A673 (cell line): ENCODE measurements around the gene GDF10.

Experiments
- EZH2 ChIP-seq: fragments of 200-600 bp; sonication (generic); IDR thresholded peaks from 2 replicates; pipeline ENCODE4 v1.6.1; 2017; ENCODE audit warnings: borderline replicate concordance, low read depth, mild to moderate bottlenecking, mixed read lengths, antibody characterized with exemption, low read length; ENCODE audit not compliant: poor library complexity, severe bottlenecking
- TF ChIP-seq, protein P1 (sequence below): fragments of 300-800, 200-600 bp; sonication (generic); conservative IDR thresholded peaks from 2 replicates; pipeline ENCODE4 v1.5.1; 2017; ENCODE audit warnings: low read depth, mild to moderate bottlenecking, antibody characterized with exemption, low read length, moderate library complexity, mixed read lengths

DNA sequence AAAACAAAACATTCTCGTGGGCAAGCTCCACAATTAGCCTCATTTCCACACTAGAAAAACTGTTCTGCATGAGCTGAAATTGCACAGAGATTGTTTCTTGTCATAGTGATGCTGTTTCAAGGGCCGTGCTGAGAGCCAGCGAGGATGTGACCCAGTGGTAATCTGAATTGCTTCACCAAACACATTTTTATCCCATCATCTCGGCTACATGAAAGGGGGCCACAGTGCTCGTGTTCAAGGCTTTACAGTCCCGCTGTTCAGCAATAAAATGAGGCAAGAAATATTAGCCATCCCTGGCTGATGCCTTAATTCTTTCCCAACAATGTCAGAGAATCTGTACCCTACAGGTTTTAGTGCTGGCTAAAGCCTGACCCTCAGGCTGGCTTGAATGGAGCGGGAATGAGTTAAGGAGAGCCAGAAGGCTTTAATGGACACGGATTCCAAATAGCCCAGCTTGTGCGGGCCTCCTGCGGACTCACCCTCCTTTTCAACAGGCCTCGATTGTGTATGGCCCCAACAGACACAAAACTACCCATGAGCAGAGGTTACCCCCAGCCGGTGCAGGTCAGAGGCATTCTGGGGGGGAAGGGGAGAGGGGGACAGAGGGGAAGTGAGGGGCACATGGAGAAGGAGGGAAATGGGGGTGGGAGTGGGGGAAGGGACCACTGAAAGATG is 2.0 kb upstream of the GDF10 start:
- TF ChIP-seq, protein P1, sequence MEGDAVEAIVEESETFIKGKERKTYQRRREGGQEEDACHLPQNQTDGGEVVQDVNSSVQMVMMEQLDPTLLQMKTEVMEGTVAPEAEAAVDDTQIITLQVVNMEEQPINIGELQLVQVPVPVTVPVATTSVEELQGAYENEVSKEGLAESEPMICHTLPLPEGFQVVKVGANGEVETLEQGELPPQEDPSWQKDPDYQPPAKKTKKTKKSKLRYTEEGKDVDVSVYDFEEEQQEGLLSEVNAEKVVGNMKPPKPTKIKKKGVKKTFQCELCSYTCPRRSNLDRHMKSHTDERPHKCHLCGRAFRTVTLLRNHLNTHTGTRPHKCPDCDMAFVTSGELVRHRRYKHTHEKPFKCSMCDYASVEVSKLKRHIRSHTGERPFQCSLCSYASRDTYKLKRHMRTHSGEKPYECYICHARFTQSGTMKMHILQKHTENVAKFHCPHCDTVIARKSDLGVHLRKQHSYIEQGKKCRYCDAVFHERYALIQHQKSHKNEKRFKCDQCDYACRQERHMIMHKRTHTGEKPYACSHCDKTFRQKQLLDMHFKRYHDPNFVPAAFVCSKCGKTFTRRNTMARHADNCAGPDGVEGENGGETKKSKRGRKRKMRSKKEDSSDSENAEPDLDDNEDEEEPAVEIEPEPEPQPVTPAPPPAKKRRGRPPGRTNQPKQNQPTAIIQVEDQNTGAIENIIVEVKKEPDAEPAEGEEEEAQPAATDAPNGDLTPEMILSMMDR = no peak
- TF ChIP-seq EZH2 = no peak
